ENCODE measurements around the gene KLHL13. TPM values are rescaled to one million over a fixed set of nuclear protein-coding genes. Genes with fewer than 3 reads are reported as not detected.
A peak's percentile ranks its signal among the peaks of the same experiment; 100 is the strongest.

KLHL13 gene
- total and polyA plus RNA-seq, 10 of the 15 experiments (the other 5 are each of a cell fraction or from before 2014, with no cell fraction given), result 8.2 to 34.1 (median 13.8) TPM

GRCh38 chrX:117987373-117987772, 129.2 kb downstream of the KLHL13 start:
- DNase-seq (ENCODE audit: low read depth, low spot score) (no peak), ATAC-seq (no peak), FAIRE-seq (no peak)
- in situ Hi-C loops (cut with MboI) (no loop called here), intact Hi-C loops (cut with micrococcal nuclease; ENCODE audit: unreplicated experiment) (no loop called here)
- ChIA-PET CTCF (no interaction called here), POLR2A (no interaction called here), RAD21 (ENCODE audit: unreplicated experiment) (no interaction called here), SMC1A (ENCODE audit: uncharacterized antibody, unreplicated experiment) (no interaction called here)
- Histone ChIP-seq H3K4me3 (no peak overlapping the region), H4K20me1 (ENCODE audit: control insufficient read depth, insufficient read depth) (no peaks in the 10 kb centered on the region), H3K9ac (ENCODE audit: control insufficient read depth, insufficient read depth, low read length) (no peak overlapping the region), H3K79me2 (ENCODE audit: control insufficient read depth, insufficient read depth, low read length) (no peaks in the 10 kb centered on the region), H2AFZ (ENCODE audit: control insufficient read depth, low read depth, low read length) (no peak overlapping the region), H3K9me3 (replicated peaks; ENCODE audit: control insufficient read depth, insufficient read depth, low read length) (no peaks in the 10 kb centered on the region), H3K4me2 (ENCODE audit: control insufficient read depth, insufficient read depth) (no peak overlapping the region), H3K4me1 (ENCODE audit: control insufficient read depth, insufficient read depth, low read length) (no peaks in the 10 kb centered on the region), H3K36me3 (ENCODE audit: control insufficient read depth in 2 of 2, insufficient read depth in 2 of 2, low read length in 1 of 2) (no peaks in the 10 kb centered on the region), H3K27ac (ENCODE audit: control insufficient read depth, insufficient read depth) (no peak overlapping the region), H3K27me3 (replicated peaks in 1 of 2; ENCODE audit: control insufficient read depth in 2 of 2, insufficient read depth in 2 of 2, low read length in 1 of 2) (no peaks in the 10 kb centered on the region)
- 41% methylated on average over 2 of the region's 2 CpGs for WGBS (ENCODE audit: insufficient coverage, insufficient replicate concordance, low lambda C conversion rate, missing lambda C conversion rate)
- no TSS peak for BruUV-seq (replicated peaks)
- TF ChIP-seq TCF3 (IDR thresholded peaks at IDR 0.05; ENCODE audit: borderline replicate concordance, insufficient read depth, low read depth, low read length), result no peak
- no peak for TF ChIP-seq MYC (IDR thresholded peaks at IDR 0.05; ENCODE audit: insufficient read depth, insufficient read length, insufficient replicate concordance, low read length, severe bottlenecking)
- no peak for TF ChIP-seq TCF12 (IDR thresholded peaks at IDR 0.05; ENCODE audit: low read depth, low read length)

GRCh38 chrX:117985241-117985640, 131.4 kb downstream of the KLHL13 start:
- FAIRE-seq, result no peak
- no peaks in the 10 kb centered on the region for H3K79me2 ChIP-seq (ENCODE audit: control insufficient read depth, insufficient read depth, low read length)
- H2AFZ ChIP-seq (ENCODE audit: control insufficient read depth, low read depth, low read length), result no peak overlapping the region
- no peaks in the 10 kb centered on the region for H4K20me1 ChIP-seq (ENCODE audit: control insufficient read depth, insufficient read depth)
- DNase-seq (ENCODE audit: low read depth, low spot score), result no peak
- H3K4me2 ChIP-seq (ENCODE audit: control insufficient read depth, insufficient read depth), result no peak overlapping the region
- no peaks in the 10 kb centered on the region for H3K27me3 ChIP-seq (replicated peaks in 1 of 2; ENCODE audit: control insufficient read depth in 2 of 2, insufficient read depth in 2 of 2, low read length in 1 of 2)
- ChIA-PET RAD21 (ENCODE audit: unreplicated experiment) (interaction anchor here (0.8 to 1.6 kb wide), 5 partner anchors 13 to 1495 kb away, joined by 3 to 5 read pairs (median 3); no protein-coding TSS in a partner anchor), SMC1A (ENCODE audit: uncharacterized antibody, unreplicated experiment) (interaction anchor here (1.8 to 2.7 kb wide), 2 partner anchors 11 kb away, joined by 8 to 9 read pairs; no protein-coding TSS in a partner anchor), CTCF (interaction anchor here (0.6 to 2.1 kb wide), 5 partner anchors 9 to 668 kb away, joined by 3 to 4 read pairs (median 3); no protein-coding TSS in a partner anchor), POLR2A (no interaction called here)
- intact Hi-C loops (cut with micrococcal nuclease; ENCODE audit: unreplicated experiment), result no loop called here
- H3K4me1 ChIP-seq (ENCODE audit: control insufficient read depth, insufficient read depth, low read length), result no peaks in the 10 kb centered on the region
- TF ChIP-seq IRF4 (IDR thresholded peaks at IDR 0.05; ENCODE audit: low read depth, low read length), result no peak
- TF ChIP-seq SMC3 (IDR thresholded peaks at IDR 0.05; ENCODE audit: borderline replicate concordance, low read length), result 0 out of 2 replicates have a peak, but pooled peaks have one; percentile 5
- no peak for TF ChIP-seq PAX8 (IDR thresholded peaks at IDR 0.05)
- peak; percentile 59 for TF ChIP-seq RAD21 (IDR thresholded peaks at IDR 0.05; ENCODE audit: insufficient read depth, low read depth, low read length)
- no peak for TF ChIP-seq SRF (IDR thresholded peaks at IDR 0.05; ENCODE audit: low read depth in 2 of 2, low read length in 2 of 2)
- no peak for TF ChIP-seq NFYA (IDR thresholded peaks at IDR 0.05; ENCODE audit: borderline replicate concordance, low read depth, low read length)
- peak in 1 of 3 experiments; percentile 20; a peak in 2 of 6 replicates for TF ChIP-seq CTCF (IDR thresholded peaks at IDR 0.05 in 2 of 3, conservative IDR thresholded peaks at IDR 0.05 in 1 of 3; ENCODE audit: control insufficient read depth in 2 of 3, extremely low read depth in 1 of 3, insufficient read depth in 1 of 3, low read depth in 3 of 3, low read length in 3 of 3)
- no peak for TF ChIP-seq EGR1 (IDR thresholded peaks at IDR 0.05; ENCODE audit: borderline replicate concordance in 1 of 2, low read depth in 2 of 2, low read length in 2 of 2)
- no peak for TF ChIP-seq ZNF274 (IDR thresholded peaks at IDR 0.05; ENCODE audit: insufficient read depth, insufficient read length)
- WGBS (ENCODE audit: insufficient coverage, insufficient replicate concordance, low lambda C conversion rate, missing lambda C conversion rate), result 0% methylated on average over 1 of the region's 1 CpG
- no peaks in the 10 kb centered on the region for H3K9me3 ChIP-seq (replicated peaks; ENCODE audit: control insufficient read depth, insufficient read depth, low read length)
- no peaks in the 10 kb centered on the region for H3K36me3 ChIP-seq (ENCODE audit: control insufficient read depth in 2 of 2, insufficient read depth in 2 of 2, low read length in 1 of 2)
- no TSS peak for BruUV-seq (replicated peaks)
- no peak overlapping the region for H3K9ac ChIP-seq (ENCODE audit: control insufficient read depth, insufficient read depth, low read length)
- in situ Hi-C loops (cut with MboI), result no loop called here
- no peak overlapping the region for H3K4me3 ChIP-seq
- no peak overlapping the region for H3K27ac ChIP-seq (ENCODE audit: control insufficient read depth, insufficient read depth)
- peak; percentile 55 for ATAC-seq

Data from GM12878 (cell line).